HL-60/S4 (cell line): ENCODE data around the gene NTSR1.

Experiments
- in situ Hi-C: fragments of 300-500 bp; cut with MboI; formaldehyde crosslinking; loops from 2 replicates; pipeline ENCODE4 v1.14.3; 2022; ENCODE audit warnings: low sequenced_read_pairs

The NTSR1 gene

DNA sequence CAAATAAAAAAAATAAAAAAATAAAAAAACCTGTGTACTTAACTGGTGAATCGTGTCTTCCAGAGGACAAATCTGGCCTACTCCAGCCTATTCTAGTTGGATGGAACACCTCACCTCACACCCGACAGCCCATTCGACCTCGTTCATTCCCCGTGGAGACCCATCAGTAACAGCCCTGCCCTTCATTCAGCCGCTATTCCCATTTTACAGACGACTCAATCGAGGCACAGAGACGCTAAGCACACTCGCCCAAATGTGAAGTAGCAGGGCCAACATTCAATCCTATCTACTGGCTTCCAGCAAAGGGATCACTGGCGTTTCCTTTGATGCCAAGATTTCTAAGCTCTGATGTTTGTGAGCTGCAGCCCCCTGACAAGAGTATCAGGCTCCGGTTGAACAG, 1.8 kb upstream of the NTSR1 start:
- in situ Hi-C loops: no loop called here

DNA sequence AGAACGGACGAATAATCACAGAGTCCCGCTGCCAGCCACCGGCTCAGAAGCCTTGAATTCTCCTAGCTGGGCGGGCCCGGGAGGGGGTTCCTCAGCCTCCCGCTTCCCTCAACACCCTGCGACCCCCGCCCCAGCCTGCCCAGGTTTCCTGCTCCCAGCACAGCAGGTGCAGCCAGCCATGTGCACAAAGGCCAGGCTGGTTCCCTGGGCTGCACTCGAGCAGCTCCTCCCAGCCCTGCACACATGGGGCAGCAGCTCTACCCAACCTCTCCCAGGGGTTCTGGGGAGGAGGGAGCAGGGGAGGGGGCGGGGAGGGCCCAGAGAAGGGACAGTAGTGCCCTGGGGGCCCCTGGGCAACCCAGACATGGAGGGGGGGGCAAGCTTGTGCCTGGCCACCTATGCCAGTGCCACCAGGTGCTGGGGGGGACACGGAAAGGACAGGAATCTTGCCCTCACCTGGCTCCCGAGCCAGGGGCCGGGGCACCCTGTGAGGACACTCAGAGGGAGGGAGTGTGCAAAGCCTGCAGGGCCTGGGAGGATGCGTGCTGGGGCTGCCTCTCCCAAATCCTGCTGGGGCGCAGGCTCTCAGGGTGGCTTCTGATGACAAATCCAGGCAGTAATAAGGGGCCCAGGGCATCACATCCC, 1.2 kb upstream of the NTSR1 start:
- in situ Hi-C loops: no loop called here

DNA sequence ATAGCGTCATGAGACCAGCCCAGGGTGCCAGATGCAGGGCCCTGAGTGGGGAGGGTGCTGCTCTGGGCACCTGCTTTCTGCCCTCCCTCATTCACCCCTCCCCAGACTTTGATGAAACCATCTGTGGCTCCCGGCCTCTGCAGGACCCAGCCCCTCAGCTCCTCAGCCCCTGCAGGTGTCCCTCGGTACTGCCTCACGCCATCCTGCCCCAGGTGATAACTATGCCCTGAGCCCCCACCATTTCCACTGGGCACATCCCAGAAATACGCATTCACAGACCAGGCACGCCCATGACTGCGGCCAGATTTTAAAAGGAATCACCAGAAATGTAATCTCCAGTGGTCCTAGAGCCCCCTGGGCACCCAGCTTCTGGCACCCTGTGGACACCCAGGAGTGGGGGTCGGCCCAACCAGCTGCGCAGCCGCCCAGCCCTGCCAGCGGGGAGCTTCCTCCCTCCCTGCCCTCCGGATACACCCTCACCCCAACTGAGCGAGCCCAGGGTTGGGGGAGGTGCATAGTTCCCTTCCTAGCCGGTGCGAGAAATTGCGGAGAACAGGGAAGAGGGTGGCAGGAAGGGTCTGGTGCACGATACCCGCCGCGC, 615 bp upstream of the NTSR1 start:
- in situ Hi-C loops: no loop called here

DNA sequence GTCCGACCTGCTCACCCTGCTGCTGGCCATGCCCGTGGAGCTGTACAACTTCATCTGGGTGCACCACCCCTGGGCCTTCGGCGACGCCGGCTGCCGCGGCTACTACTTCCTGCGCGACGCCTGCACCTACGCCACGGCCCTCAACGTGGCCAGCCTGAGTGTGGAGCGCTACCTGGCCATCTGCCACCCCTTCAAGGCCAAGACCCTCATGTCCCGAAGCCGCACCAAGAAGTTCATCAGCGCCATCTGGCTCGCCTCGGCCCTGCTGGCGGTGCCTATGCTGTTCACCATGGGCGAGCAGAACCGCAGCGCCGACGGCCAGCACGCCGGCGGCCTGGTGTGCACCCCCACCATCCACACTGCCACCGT, 885 bp downstream of the NTSR1 start:
- in situ Hi-C loops: no loop called here

DNA sequence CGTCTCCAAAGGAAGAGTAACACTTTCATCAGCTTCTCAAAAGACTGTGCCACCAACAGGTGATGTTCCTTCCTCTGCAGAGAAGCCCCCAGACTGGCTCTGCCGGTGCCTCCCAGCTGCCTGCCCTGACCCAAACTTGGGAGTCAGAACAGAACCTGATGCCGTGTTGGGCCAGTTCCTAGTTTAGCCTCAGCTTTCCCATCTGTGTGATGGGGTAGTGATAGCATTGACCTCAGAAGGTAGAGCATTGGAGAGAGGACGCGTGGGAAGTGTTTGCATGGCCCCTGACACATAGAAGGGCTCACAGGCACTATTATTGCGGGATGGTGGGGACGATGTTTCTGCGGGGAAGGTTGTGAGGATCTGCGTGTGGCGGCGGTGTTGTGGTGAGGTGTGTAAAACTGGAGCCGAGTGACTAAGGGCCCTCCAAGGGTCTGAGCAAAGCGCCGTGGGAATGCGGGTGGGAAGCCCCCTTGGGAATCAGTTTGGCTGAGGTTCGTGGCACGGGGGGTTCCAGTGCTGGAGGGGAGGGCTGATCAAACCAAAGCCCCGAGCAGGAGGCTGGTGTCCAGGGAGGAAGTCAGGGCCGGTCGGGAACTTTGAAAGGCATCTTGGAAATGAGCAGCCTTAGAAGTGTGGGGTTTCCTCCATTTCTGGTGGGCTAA, 1.7 kb downstream of the NTSR1 start:
- in situ Hi-C loops: no loop called here

DNA sequence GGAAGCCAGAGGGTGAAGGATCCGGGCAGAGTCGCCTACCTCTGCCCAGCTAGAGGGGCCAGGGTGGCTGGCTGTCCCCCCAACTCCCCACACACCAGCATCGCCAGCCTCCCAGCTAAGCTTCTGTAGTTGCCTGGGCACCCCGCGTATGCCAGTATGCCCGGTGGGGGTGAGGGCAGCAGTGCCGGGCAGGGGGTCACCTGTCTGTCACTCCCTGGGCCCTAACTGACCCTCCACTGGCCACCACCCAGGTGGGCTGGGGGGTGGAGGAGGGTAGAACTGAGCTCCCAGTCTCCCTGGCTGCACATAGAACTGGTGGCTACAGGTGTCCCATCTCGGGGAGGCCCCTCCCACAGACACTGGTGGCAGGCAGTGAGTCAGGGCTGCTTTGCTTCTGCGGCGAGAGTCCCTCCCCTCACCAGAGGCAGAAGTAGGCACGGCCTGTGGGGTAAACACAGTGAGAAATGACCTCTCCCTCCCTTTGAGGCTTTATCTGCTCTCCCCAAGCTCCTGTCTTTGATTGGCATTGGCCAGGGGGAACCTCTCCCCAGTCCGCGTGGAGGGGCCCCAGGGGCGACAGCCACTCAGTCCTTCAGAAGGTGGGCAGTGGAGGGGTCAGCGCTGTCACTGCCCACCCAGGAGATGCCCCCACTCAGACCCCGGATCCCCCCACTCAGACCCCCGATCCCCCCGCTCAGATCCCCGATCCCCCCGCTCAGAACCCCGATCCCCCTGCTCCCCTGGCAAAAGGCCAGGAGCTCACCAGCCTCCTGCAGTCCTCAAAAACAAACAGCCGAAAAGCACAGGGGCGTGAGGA, 2.5 kb downstream of the NTSR1 start:
- in situ Hi-C loops: no loop called here

DNA sequence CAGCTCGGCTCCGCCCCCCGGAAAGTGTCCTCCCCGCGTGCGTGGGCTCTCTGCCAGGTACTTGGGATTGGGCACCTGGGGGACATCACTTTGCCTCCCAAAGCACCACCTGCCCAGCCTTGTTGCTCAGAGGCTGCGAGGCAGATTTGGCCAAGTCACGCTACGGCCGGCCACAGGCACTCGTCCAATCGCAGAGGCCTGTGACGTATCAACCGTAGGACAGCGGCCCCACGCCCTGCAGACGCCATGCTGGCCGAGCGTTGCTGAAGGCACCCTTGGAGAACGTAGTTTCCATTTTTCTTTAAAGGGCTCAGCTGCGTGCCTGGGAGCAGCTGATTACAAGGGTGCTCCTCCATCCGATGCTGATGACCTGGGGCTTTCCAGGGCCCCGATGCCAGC, 3.1 kb downstream of the NTSR1 start:
- in situ Hi-C loops: no loop called here

DNA sequence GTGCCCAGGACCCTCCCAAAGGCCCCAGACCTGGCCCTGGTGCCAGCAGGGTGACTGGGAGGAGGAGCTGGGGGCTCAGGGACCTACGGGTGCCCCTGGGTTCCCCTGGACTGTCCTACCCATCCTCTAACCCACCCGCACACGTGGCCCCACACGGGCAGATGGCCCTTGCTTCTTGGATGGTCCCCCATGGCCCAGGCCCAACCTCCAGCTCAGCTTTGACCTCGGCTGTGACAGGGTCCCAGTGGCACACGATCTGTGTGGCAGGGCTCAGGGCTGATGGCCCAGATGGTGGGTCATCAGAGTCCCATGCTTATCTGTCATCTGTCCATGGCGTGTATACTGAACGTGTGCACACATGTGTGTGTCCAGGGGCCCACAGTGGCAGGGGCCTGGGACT, 4.0 kb downstream of the NTSR1 start:
- in situ Hi-C loops: no loop called here

DNA sequence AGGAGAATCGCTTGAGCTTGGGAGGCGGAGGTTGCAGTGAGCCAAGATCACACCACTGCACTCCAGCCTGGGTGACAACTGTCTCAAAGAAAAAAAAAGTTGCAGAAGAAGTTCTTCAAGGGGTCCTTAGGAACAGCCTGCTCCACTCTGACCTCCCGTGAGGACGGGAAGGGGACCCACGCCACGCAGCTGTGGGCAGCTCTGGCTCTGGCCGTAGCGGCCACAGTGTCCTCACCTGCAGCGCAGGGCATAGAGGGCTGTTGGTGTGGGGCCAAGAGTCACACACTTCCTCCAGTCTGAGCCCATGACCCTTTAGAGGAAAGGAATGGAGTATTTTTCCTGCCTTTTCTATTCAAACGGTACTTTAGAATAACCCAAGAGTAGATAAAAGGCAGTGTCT, 5.4 kb downstream of the NTSR1 start:
- in situ Hi-C loops: no loop called here

DNA sequence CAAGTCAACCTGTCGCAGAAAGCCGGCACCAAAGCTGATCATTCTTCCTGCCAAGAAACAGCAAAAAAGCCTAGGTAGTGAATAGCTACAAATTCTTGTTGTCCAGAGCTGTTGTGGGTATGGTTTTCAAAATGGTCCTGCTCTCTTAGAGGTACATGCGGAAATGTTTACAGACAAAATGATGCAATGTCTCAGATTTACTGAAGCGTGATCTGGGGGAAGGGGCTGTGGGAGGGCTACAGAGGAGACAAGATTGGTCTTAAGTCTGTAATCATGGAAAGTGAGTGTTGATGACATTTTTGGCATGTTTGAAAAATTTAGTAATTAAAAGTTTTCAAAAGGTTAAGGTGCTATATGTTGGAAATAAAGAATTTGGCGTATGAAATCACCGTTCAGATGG, 6.2 kb downstream of the NTSR1 start:
- in situ Hi-C loops: no loop called here

DNA sequence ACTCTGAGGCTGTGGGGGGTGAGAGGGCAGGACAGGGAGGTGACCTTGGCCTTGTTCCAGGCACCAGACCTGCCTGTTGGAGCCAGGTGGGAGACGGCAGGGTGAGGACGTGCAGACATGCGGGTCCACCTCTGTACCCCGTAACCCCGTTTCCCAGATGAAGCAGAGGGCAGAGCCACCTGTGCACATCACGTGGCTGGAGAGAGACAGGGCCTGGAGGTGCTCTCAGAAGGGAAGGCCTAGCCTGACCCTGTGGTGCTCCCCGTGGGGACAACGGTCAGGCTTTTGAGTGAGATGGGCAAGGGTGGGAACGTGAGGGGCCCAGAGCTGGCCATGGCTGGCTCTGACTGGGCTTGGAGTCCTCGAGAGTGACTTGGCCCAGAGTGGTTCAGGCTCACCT, 6.6 kb downstream of the NTSR1 start:
- in situ Hi-C loops: no loop called here

DNA sequence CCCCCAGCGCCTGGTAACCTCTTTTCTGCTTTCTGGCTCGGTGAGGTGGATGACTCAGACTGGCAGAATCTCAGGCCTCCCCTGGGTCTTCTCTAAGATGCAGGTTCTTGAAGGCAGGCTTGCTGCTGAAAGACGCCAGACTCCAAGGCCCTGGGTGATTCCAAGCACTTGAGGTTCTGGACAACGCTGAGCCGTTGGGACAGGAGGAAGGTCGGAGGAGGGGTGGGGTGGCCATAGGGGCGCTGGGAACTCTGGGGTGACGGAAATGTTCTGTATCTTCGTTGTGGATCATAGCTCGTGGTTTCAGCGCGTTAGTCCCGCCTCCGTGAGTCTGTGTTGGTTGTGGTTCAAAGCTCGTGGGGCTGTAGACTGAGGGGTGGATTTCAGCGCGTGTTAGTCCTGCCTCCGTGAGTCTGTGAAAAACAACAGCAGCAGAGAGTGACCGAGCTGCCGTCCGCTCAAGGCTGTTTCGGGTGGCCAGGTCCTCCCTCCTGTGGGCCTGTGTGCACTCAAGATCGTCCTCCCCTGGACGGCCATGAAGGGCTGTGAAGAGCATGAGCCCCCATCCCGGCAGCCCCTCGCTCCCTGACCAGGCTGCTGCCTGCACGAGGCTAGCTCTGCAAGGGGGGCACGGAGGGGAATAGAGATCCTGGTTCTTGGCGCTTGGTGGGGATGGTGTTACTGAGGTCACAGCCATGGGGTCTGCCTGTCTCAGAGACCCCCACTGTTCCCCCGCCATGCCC, 7.7 kb downstream of the NTSR1 start:
- in situ Hi-C loops: no loop called here

DNA sequence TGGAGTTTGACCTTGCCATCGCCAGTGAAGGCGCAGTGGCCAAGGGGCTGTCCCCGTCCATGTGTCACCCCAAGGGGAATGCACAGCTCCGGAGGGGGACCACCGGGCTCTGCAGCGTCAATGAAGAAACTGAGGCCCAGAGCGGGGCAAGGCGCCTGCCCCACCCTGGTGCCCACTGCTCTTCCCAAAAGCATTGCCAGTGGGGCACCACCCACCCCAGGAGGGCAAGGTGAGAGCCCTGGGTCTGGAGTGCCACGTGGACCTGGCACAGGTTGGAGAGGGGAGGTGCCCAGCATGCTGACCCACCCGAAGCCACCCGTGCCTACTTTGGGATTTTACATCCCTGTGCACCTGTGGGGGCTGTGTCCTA, 8.3 kb downstream of the NTSR1 start:
- in situ Hi-C loops: no loop called here

DNA sequence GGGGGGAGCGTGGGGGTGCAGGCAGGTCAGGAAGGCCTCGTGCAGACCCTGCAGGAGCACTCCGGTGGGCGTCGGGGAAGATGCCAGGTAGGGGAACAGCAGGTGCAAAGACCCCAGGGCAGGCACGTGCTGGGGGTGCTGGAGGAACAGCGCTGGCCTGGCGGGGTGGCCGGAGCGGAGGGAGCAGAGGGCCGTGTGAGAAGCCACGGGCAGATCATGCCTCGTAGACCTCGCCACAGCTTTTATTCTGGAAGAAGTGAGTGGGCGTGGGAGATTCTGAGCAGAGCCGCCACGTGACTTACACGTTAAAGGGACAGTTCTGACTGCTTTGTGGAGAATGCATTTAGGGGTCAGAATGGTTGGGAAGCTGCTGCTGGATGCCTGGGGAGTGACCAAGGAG, 9.3 kb downstream of the NTSR1 start:
- in situ Hi-C loops: no loop called here

DNA sequence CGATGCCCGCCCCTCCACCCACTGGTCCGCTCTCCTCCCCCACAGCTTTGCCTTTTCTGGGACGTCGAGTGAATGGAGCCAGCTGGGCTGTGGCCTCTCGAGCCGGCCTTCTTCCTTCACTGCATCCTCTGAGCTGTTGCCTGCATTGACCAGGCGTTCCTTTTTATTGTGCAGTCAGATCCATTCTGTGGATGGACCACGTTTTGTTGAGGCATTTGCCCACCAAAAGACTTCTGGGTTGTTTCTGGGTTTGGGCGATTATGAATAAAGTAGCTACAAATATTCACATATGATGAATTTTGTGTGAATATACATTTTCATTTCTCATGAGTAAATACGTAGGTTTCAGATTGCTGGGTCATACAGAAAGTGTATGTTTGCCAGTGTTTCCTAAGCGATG, 9.9 kb downstream of the NTSR1 start:
- in situ Hi-C loops: no loop called here

DNA sequence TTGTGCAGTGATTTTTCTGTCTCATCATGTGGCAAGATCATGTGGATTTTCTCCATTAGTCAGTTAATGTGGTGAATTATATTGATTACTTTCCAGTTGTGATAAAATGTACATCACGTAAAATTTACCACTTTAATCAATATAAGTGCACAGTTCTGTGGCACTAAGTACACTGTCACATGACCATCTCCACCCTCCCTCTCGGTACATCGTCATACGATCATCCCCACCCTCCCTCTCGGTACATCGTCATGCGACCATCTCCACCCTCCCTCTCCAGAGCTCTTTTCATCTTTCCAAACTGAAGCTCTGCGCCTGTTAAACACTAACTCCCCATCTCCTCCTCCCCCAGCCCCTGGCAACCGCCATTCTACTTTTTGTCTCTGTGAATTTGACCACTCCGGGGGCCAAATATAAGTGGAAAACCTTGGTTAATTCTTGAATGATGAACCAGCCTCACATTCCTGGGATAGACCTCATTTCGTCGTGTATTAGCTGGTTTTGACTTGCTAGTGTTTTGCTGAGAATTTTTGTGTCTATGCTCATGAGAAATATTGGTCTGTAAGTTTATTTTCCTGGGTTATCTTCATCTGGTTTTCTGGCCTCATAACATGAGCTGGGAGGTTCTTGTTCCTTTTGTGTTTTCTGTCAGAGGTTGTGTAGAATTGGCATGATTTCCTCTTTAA, 10.8 kb downstream of the NTSR1 start:
- in situ Hi-C loops: no loop called here

DNA sequence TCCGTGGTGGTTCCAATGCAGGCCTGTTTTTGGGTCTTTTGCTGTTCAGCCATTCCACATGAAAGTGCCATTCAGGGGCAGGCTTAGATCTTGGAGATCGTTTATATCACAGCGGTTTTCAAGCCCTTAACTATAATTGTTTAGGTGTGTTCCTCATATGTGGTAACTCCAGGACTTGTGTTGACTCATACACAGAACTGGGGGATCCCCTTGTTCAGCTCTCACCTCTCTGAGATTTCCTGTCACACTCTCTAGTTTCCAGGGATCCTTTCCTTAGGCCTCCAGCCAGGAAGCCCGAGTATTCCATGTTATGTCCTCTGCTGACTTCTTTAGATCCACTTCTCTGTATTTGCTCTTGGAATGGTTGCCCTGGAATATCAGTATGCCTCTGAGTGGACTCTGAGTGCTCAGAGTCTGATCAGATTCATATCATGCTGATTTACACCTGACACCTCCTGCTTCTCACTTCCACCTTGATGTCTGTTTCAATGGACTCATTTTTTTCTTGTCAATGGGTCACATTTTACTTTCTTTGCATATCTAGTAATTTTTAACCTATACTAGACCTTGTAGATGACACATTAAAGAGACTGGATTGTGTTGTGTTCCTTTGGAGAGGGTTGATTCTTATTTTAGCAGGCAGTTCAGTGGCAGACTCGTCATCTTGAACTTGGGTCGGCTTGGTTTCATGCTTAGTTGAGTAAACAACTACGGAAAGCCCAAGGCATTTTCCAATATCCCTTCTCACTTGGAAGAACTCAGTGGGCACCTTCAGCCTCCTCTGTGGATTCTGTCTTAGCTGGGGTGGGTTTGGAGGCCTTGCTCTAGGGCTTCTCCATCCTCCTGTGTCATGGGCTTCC, 13.1 kb downstream of the NTSR1 start:
- in situ Hi-C loops: no loop called here

DNA sequence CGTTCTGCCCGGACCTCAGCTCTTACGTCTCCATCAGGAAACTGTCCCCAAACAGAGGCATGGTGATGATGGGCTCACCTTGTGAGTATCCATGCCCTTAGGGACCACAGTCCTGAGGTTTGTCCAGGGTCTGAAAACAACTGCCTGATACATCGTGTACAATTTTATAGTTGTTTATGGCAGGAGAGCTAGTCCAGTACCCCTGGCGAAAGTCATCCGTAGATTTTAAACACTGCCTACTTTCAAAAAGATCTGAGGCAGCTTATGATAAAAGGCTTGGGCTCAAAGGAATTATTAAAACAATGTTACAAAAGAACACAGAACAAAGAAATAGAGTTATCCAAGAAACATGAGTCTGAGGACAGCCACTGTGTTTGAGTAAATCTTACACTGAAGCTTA, 14.0 kb downstream of the NTSR1 start:
- in situ Hi-C loops: no loop called here

DNA sequence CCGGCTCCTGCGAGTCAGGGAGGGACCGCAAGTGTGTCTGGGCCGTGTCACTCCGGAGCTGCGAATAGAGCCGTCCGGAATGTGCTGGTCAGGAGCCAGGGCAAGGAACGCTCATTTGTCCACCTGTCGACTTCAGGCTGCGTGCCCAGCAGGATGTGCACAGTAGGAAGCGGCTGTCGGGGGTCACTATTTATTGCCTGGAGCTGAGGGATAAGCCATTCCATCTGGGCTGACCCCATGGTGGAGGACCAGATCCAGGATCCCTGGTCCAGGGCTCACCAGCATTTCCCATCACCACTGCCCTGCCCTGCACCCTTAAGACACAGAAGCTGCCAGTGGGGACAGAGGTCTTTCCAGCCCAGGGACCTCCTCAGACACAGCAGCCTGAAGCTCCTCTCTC, 14.7 kb downstream of the NTSR1 start:
- in situ Hi-C loops: no loop called here
